ENCODE measurements around the gene SHISA5.

The SHISA5 gene

DNA sequence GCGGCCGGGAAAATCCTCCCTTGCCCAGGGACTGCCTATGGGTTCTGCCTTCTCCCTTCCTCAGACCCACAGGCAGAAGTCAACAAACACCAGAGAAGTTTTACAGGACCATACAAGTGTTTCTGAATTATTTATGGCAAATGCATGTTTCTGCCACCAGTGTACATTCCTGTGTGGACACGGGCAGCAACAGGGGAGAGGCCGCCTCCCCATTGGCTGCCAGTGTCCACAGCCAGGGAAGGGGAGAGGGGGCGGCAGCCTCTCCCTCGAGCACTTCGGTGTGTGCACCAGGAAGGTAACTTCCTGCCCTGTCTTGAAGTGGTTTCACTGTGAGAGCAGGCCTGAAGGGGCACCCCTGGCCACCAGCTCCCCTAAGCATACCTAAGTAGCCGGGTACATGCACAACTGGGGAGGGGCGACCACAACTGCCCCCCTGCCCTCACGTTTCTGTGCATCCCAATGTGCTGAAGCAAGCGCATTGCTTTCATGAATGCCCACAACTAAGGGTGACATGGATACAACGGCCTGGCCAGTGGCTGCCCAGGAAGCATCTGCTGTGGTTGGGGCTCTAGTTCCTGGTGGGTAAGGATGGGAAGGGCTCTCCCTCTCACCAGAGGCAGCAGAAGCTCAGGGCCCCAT is 14.8 kb upstream of the SHISA5 start:
- no peak for TF ChIP-seq FOXA1 (IDR thresholded peaks at IDR 0.05)
- TF ChIP-seq SP1 (IDR thresholded peaks at IDR 0.05): no peak
- TF ChIP-seq L3MBTL2 (conservative IDR thresholded peaks at IDR 0.05): no peak
- TF ChIP-seq PKNOX1 (IDR thresholded peaks at IDR 0.05): no peak
- TF ChIP-seq LEF1 (IDR thresholded peaks at IDR 0.05; ENCODE audit: borderline replicate concordance): no peak
- no peak for TF ChIP-seq BHLHE40 (IDR thresholded peaks at IDR 0.05; ENCODE audit: borderline replicate concordance)
- no peak for TF ChIP-seq FOXK2 (IDR thresholded peaks at IDR 0.05)
- TF ChIP-seq NFRKB (IDR thresholded peaks at IDR 0.05): no peak
- TF ChIP-seq CTBP1 (IDR thresholded peaks at IDR 0.05; ENCODE audit: borderline replicate concordance): no peak
- TF ChIP-seq TARDBP (IDR thresholded peaks at IDR 0.05): no peak
- TF ChIP-seq ELF4 (IDR thresholded peaks at IDR 0.05): no peak
- no peak for TF ChIP-seq SUZ12 (IDR thresholded peaks at IDR 0.05)
- no peak for TF ChIP-seq ARNT (IDR thresholded peaks at IDR 0.05)
- POLR2A ChIA-PET: interaction anchor here (1.7 kb wide), 1 partner anchor 38 kb away, joined by 6 read pairs; the partner anchor contains the start of gene PFKFB4
- DNase-seq (ENCODE audit: extremely low spot score): no peak
- CTCF ChIA-PET: no interaction called here

DNA sequence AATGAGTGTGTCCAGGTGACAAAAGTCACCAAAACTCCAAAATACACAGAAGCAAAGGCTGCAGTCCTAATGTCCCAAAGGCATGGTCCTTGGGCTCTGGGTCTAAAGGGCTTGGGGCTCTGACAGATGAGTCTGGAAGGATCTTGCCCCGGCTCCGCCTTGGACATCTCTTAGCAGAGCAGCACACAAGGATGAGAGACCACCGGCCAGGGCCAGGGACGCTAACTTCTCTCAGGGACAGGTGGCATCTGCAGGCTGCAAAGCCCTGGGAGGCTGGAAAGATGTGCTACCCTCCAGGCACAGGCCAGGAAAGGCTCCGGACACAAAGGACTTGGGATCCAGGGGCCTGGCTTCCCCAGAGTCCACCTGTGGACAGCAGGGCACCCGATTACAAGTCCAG is 14.1 kb upstream of the SHISA5 start:
- DNase-seq (ENCODE audit: extremely low spot score): no peak
- ChIA-PET POLR2A (no interaction called here), CTCF (no interaction called here)
- TF ChIP-seq L3MBTL2 (conservative IDR thresholded peaks at IDR 0.05) (no peak), HDGF (IDR thresholded peaks at IDR 0.05; ENCODE audit: borderline replicate concordance) (no peak), NFRKB (IDR thresholded peaks at IDR 0.05) (no peak), PKNOX1 (IDR thresholded peaks at IDR 0.05) (no peak), FOXM1 (IDR thresholded peaks at IDR 0.05; ENCODE audit: borderline replicate concordance) (no peak)

DNA sequence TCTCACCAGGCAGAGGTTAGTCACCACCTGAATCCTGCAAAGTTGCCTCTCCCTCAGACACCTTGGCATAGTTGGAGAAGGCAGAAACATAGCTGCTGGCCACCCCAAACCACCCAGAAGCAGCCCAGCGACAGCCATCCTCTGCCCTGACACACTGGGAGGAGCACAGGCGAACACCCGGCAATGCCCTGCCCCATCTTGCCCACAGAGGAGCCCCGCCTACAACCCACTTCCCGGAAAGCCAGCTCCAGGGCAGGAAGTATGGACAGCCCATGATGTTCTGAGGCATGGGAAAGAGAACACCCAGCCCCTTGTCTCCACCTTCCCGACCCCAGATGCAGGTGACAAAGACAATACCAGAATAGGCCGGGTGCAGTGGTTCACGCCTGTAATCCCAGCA is 12.6 kb upstream of the SHISA5 start:
- ChIA-PET CTCF (no interaction called here), POLR2A (no interaction called here)
- TF ChIP-seq TARDBP (IDR thresholded peaks at IDR 0.05): no peak
- TF ChIP-seq CTBP1 (IDR thresholded peaks at IDR 0.05; ENCODE audit: borderline replicate concordance): no peak
- no peak for TF ChIP-seq BHLHE40 (IDR thresholded peaks at IDR 0.05; ENCODE audit: borderline replicate concordance)
- TF ChIP-seq SUZ12 (IDR thresholded peaks at IDR 0.05): no peak
- no peak for TF ChIP-seq ELF4 (IDR thresholded peaks at IDR 0.05)
- TF ChIP-seq FOXK2 (IDR thresholded peaks at IDR 0.05): no peak
- no peak for DNase-seq (ENCODE audit: extremely low spot score)

GRCh38 chr3:48514431-48515227 is 10.7 kb upstream of the SHISA5 start:
- TF ChIP-seq HDGF (IDR thresholded peaks at IDR 0.05; ENCODE audit: borderline replicate concordance): no peak
- no peak for TF ChIP-seq ZNF384 (IDR thresholded peaks at IDR 0.05)
- TF ChIP-seq LEF1 (IDR thresholded peaks at IDR 0.05; ENCODE audit: borderline replicate concordance): no peak
- TF ChIP-seq ARNT (IDR thresholded peaks at IDR 0.05): no peak
- no peak for TF ChIP-seq SP1 (IDR thresholded peaks at IDR 0.05)
- TF ChIP-seq TARDBP (IDR thresholded peaks at IDR 0.05): no peak
- no peak for TF ChIP-seq FOXM1 (IDR thresholded peaks at IDR 0.05; ENCODE audit: borderline replicate concordance)
- no peak for TF ChIP-seq FOXK2 (IDR thresholded peaks at IDR 0.05)
- TF ChIP-seq NFRKB (IDR thresholded peaks at IDR 0.05): no peak

DNA sequence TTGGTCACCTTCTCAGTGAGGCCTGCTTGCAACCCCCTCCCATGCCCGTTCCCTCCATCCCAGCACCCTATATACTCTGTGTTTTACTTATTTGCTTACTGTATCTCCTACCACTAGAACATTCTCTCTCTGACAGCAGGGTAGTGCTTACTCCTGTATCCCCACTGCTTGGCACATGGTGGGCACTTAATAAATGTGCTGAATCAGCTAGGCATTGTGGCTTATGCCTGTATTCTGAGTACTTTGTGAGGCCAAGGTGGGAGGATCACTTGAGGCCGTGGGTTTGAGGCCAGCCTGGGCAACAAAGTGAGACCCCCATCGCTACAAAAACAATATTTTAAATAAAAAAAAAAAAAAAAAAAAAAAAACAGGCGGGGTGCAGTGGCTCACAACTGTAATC is 7.6 kb upstream of the SHISA5 start:
- TF ChIP-seq LEF1 (IDR thresholded peaks at IDR 0.05; ENCODE audit: borderline replicate concordance): no peak
- no peak for TF ChIP-seq HDGF (IDR thresholded peaks at IDR 0.05; ENCODE audit: borderline replicate concordance)
- no peak for TF ChIP-seq TARDBP (IDR thresholded peaks at IDR 0.05)
- TF ChIP-seq SP1 (IDR thresholded peaks at IDR 0.05): no peak
- no peak for TF ChIP-seq NFRKB (IDR thresholded peaks at IDR 0.05)
- TF ChIP-seq PKNOX1 (IDR thresholded peaks at IDR 0.05): no peak
- TF ChIP-seq FOXK2 (IDR thresholded peaks at IDR 0.05): no peak
- no peak for TF ChIP-seq BHLHE40 (IDR thresholded peaks at IDR 0.05; ENCODE audit: borderline replicate concordance)
- no peak for TF ChIP-seq L3MBTL2 (conservative IDR thresholded peaks at IDR 0.05)
- TF ChIP-seq ELF4 (IDR thresholded peaks at IDR 0.05): no peak
- TF ChIP-seq ZNF384 (IDR thresholded peaks at IDR 0.05): no peak
- TF ChIP-seq FOXA1 (IDR thresholded peaks at IDR 0.05): no peak
- no peak for TF ChIP-seq CTBP1 (IDR thresholded peaks at IDR 0.05; ENCODE audit: borderline replicate concordance)
- CTCF ChIA-PET: no interaction called here
- DNase-seq (ENCODE audit: extremely low spot score): no peak
- POLR2A ChIA-PET: interaction anchor here (1.4 kb wide), 1 partner anchor 39 kb away, joined by 3 read pairs; no protein-coding TSS in a partner anchor

More at GRCh38 chr3:48514431-48515227, 10.7 kb upstream of the SHISA5 start:
- ChIA-PET POLR2A (no interaction called here), CTCF (interaction anchor here (0.7 to 1.3 kb wide), 2 partner anchors 32 to 42 kb away, joined by 3 read pairs; no protein-coding TSS in a partner anchor)
- DNase-seq (ENCODE audit: extremely low spot score): no peak
